NCI-H526 treated with DMSO at 0.1 percent for 48 hours (cell line): Measurements from ENCODE around the gene RNF31.

ENCODE experiments used
- DNase-seq: peaks from one replicate; lab custom pipeline; 2025; lab: John Stamatoyannopoulos, UW

The RNF31 gene

GRCh38 chr14:24137529-24138395 lies 9.5 kb upstream of the RNF31 start:
- no peak for DNase-seq

- no peak for DNase-seq
Measured at GRCh38 chr14:24138396-24139271, 8.7 kb upstream of the RNF31 start.

- DNase-seq = no peak
Measured at GRCh38 chr14:24139272-24139934, 7.9 kb upstream of the RNF31 start.

- peak; percentile 99 for DNase-seq
Measured at GRCh38 chr14:24141097-24141880, 6.0 kb upstream of the RNF31 start, which contains the start of gene EMC9. Gene EMC9, minus strand, starts transcription at chr14:24141591. Its CDS starts 287 bp downstream, at chr14:24141304.

- no peak for DNase-seq
Measured at GRCh38 chr14:24143511-24143910, 3.8 kb upstream of the RNF31 start.

GRCh38 chr14:24144451-24144850 lies 2.8 kb upstream of the RNF31 start:
- DNase-seq = no peak

GRCh38 chr14:24145219-24145618 lies 2.1 kb upstream of the RNF31 start:
- DNase-seq = no peak

- DNase-seq = no peak
Measured at GRCh38 chr14:24145690-24146452, 1.4 kb upstream of the RNF31 start.

- peak; percentile 94 for DNase-seq
Measured at GRCh38 chr14:24146453-24146977, 783 bp upstream of the RNF31 start, which contains the start of gene PSME2. Gene PSME2, minus strand, starts transcription at chr14:24146610. Its CDS starts 29 bp downstream, at chr14:24146581.

GRCh38 chr14:24147761-24148428 lies 597 bp downstream of the RNF31 start:
- no peak for DNase-seq

GRCh38 chr14:24149302-24149969 lies 2.1 kb downstream of the RNF31 start:
- DNase-seq = no peak

GRCh38 chr14:24150061-24150460 lies 2.8 kb downstream of the RNF31 start:
- DNase-seq = no peak

GRCh38 chr14:24150567-24150966 lies 3.3 kb downstream of the RNF31 start:
- no peak for DNase-seq

- no peak for DNase-seq
Measured at GRCh38 chr14:24150993-24151392, 3.7 kb downstream of the RNF31 start.

GRCh38 chr14:24151404-24152080 lies 4.2 kb downstream of the RNF31 start:
- DNase-seq = no peak

GRCh38 chr14:24155100-24155499 lies 7.8 kb downstream of the RNF31 start:
- no peak for DNase-seq

GRCh38 chr14:24156840-24157239 lies 9.5 kb downstream of the RNF31 start:
- no peak for DNase-seq

- DNase-seq = no peak
Measured at GRCh38 chr14:24157331-24157730, 10.0 kb downstream of the RNF31 start.
